SK-N-SH (cell line): ENCODE results near the gene TTC17. TPM values are rescaled to one million over a fixed set of nuclear protein-coding genes. Genes with fewer than 3 reads are reported as not detected.
A peak's percentile ranks its signal among the peaks of the same experiment; 100 is the strongest.

ENCODE experiments used
- CTCF ChIA-PET: fragments of 300-600, 350-600 bp; formaldehyde crosslinking; extraction: SDS; loops from one replicate; lab custom pipeline; 2021; lab: Yijun Ruan, JAX
- POLR2A ChIA-PET: fragments of 350-600 bp; sonication (Branson Sonifier 250); formaldehyde crosslinking; extraction: SDS; loops from one replicate; lab custom pipeline; 2020; ENCODE audit warnings: antibody characterized with exemption, inconsistent platforms; lab: Yijun Ruan, JAX
- DNase-seq: peaks from one replicate; pipeline ENCODE4 v3.0.0; 2012
- H2AFZ ChIP-seq: fragments of 200-600 bp; sonication (generic); 2 replicates; pipeline ENCODE4 v1.8.1; 2016; ENCODE audit warnings: antibody characterized with exemption, mild to moderate bottlenecking, low read depth
- H3F3A ChIP-seq: fragments of 200-600 bp; sonication (generic); replicated peaks from 2 replicates; pipeline ENCODE3; 2016; ENCODE audit warnings: antibody characterized with exemption, mild to moderate bottlenecking; ENCODE audit not compliant: insufficient read depth
- H3K27ac ChIP-seq, 2 experiments: fragments of 200-500 bp in 1 of 2; fragments of 200-600 bp in 1 of 2; sonication (Bioruptor generic) in 1 of 2; sonication (generic), shearing (Covaris generic) in 1 of 2; 2 replicates each; pipeline versions ENCODE4 v1.5.1 to v1.6.1; 2014 to 2016; ENCODE audit warnings: low read depth in 2 of 2, inconsistent platforms in 1 of 2, low read length in 1 of 2, mild to moderate bottlenecking in 1 of 2, mixed read lengths in 1 of 2
- H3K27me3 ChIP-seq: fragments of 200-600 bp; sonication (generic), shearing (Covaris generic); 2 replicates; pipeline ENCODE4 v1.6.1; 2016; ENCODE audit warnings: mixed run types; ENCODE audit not compliant: insufficient read depth
- H3K36me3 ChIP-seq, 2 experiments: fragments of 200-500 bp in 1 of 2; fragments of 200-600 bp in 1 of 2; sonication (Bioruptor generic) in 1 of 2; sonication (generic) in 1 of 2; replicated peaks in 1 of 2; 2 replicates each; pipeline versions ENCODE3 to v1.5.1; 2014 to 2016; ENCODE audit warnings: low read length in 1 of 2, mild to moderate bottlenecking in 1 of 2; ENCODE audit not compliant: insufficient read depth in 2 of 2, control insufficient read depth in 1 of 2
- H3K4me1 ChIP-seq, 2 experiments: fragments of 200-500 bp in 1 of 2; fragments of 200-600 bp in 1 of 2; sonication (Bioruptor generic) in 1 of 2; sonication (generic), shearing (Covaris generic) in 1 of 2; 2 replicates each; pipeline versions ENCODE4 v1.5.1 to v1.6.1; 2014 to 2016; ENCODE audit warnings: low read depth in 1 of 2, low read length in 1 of 2, mixed run types in 1 of 2; ENCODE audit not compliant: insufficient read depth in 2 of 2, control insufficient read depth in 1 of 2
- H3K4me2 ChIP-seq: fragments of 200-600 bp; sonication (generic), shearing (Covaris generic); 2 replicates; pipeline ENCODE4 v1.6.1; 2017; ENCODE audit warnings: mixed run types
- H3K4me3 ChIP-seq, 2 experiments: fragments of 200-500 bp in 1 of 2; fragments of 200-600 bp in 1 of 2; sonication (Bioruptor generic) in 1 of 2; sonication (generic), shearing (Covaris generic) in 1 of 2; 2 replicates each; pipeline versions ENCODE4 v1.5.1 to v1.8.1; 2014 to 2016; ENCODE audit warnings: low read depth in 2 of 2, inconsistent platforms in 1 of 2, low read length in 1 of 2, mild to moderate bottlenecking in 1 of 2, mixed read lengths in 1 of 2, moderate library complexity in 1 of 2
- H3K79me2 ChIP-seq: fragments of 200-600 bp; sonication (generic); 2 replicates; pipeline ENCODE4 v1.8.1; 2017; ENCODE audit warnings: mild to moderate bottlenecking; ENCODE audit not compliant: insufficient read depth
- H3K9ac ChIP-seq: fragments of 200-600 bp; sonication (generic); 2 replicates; pipeline ENCODE4 v1.6.1; 2017; ENCODE audit warnings: mixed run types
- H3K9me2 ChIP-seq: fragments of 200-600 bp; sonication (generic); 2 replicates; pipeline ENCODE4 v1.6.1; 2017; ENCODE audit warnings: mixed run types
- H3K9me3 ChIP-seq: fragments of 200-600 bp; sonication (generic); 2 replicates; pipeline ENCODE4 v1.6.1; 2017; ENCODE audit warnings: mixed run types, mild to moderate bottlenecking, moderate library complexity
- H4K20me1 ChIP-seq: fragments of 200-600 bp; sonication (generic); 2 replicates; pipeline ENCODE4 v1.6.1; 2017; ENCODE audit warnings: mild to moderate bottlenecking, mixed run types; ENCODE audit not compliant: insufficient read depth
- CHD2 ChIP-seq: fragments of 150-350 bp; IDR thresholded peaks from 2 replicates; pipeline ENCODE4 v1.6.1; 2018; ENCODE audit warnings: low read length; ENCODE audit not compliant: partially characterized antibody
- ELF1 ChIP-seq: IDR thresholded peaks from 2 replicates; pipeline ENCODE4 v1.4.0; 2012
- EP300 ChIP-seq, 2 experiments: IDR thresholded peaks; 2 replicates each; pipeline versions ENCODE4 v1.4.0 to v1.6.1; 2012; ENCODE audit warnings: borderline replicate concordance in 1 of 2, low read depth in 1 of 2, low read length in 1 of 2
- FOSL2 ChIP-seq: IDR thresholded peaks from 2 replicates; pipeline ENCODE4 v1.4.0; 2012; ENCODE audit warnings: low read depth, mild to moderate bottlenecking, moderate library complexity, borderline replicate concordance
- FOXM1 ChIP-seq: IDR thresholded peaks from 2 replicates; pipeline ENCODE4 v1.4.0; 2012; ENCODE audit warnings: low read depth, mild to moderate bottlenecking
- GABPA ChIP-seq: IDR thresholded peaks from 2 replicates; pipeline ENCODE4 v1.4.0; 2012; ENCODE audit warnings: low read depth, mild to moderate bottlenecking
- JUND ChIP-seq: IDR thresholded peaks from 2 replicates; pipeline ENCODE4 v1.4.0; 2012
- MEF2A ChIP-seq: IDR thresholded peaks from 2 replicates; pipeline ENCODE4 v1.4.0; 2012; ENCODE audit warnings: low read depth, borderline replicate concordance
- MXI1 ChIP-seq: IDR thresholded peaks from 2 replicates; pipeline ENCODE4 v1.6.1; 2012; ENCODE audit warnings: mild to moderate bottlenecking, low read depth, low read length, improper control_type of control experiment
- NRF1 ChIP-seq: IDR thresholded peaks from 2 replicates; pipeline ENCODE4 v1.6.1; 2012; ENCODE audit warnings: low read depth, mild to moderate bottlenecking, low read length
- PBX3 ChIP-seq: IDR thresholded peaks from 2 replicates; pipeline ENCODE4; 2012
- POLR2AphosphoS5 ChIP-seq: IDR thresholded peaks from 2 replicates; pipeline ENCODE4 v1.6.1; 2012; ENCODE audit warnings: low read depth, low read length
- RFX5 ChIP-seq: IDR thresholded peaks from 2 replicates; pipeline ENCODE4 v1.6.1; 2012; ENCODE audit warnings: mild to moderate bottlenecking, improper control_type of control experiment, low read length
- RXRA ChIP-seq: IDR thresholded peaks from 2 replicates; pipeline ENCODE4 v1.4.0; 2012; ENCODE audit warnings: low read depth, mild to moderate bottlenecking, borderline replicate concordance
- SIN3A ChIP-seq: IDR thresholded peaks from 2 replicates; pipeline ENCODE4 v1.6.1; 2012; ENCODE audit warnings: low read depth, mild to moderate bottlenecking, low read length, moderate library complexity, borderline replicate concordance
- SMC3 ChIP-seq: IDR thresholded peaks from 2 replicates; pipeline ENCODE4 v1.6.1; 2012; ENCODE audit warnings: low read depth, low read length, improper control_type of control experiment
- TAF1 ChIP-seq: IDR thresholded peaks from 2 replicates; pipeline ENCODE4 v1.6.1; 2012; ENCODE audit warnings: low read depth, mild to moderate bottlenecking, low read length, moderate library complexity, borderline replicate concordance
- TCF12 ChIP-seq: IDR thresholded peaks from 2 replicates; pipeline ENCODE4 v1.4.0; 2012
- TEAD4 ChIP-seq: IDR thresholded peaks from 2 replicates; pipeline ENCODE4 v1.4.0; 2012; ENCODE audit warnings: mild to moderate bottlenecking, borderline replicate concordance; ENCODE audit not compliant: insufficient read depth
- YY1 ChIP-seq: IDR thresholded peaks from 2 replicates; pipeline ENCODE4 v1.4.0; 2012; ENCODE audit warnings: low read depth, mild to moderate bottlenecking
- WGBS: methylation state at CpG from one replicate; pipeline ENCODE4 v1.1.6; 2017; ENCODE audit warnings: low lambda C conversion rate; 5-methylcytosine and 5-hydroxymethylcytosine counted together
- polyA plus RNA-seq, 3 experiments: library from polyadenylated mRNA; depleted of rRNA; stranded (reverse); fragments of >200 nt; gene quantifications; 2 replicates each; pipeline ENCODE4 v1.2.3, GENCODE V29; 2012
- TF ChIP-seq, protein P1 (sequence below): fragments of 150-350 bp; IDR thresholded peaks from 2 replicates; pipeline ENCODE4 v1.6.1; 2017; ENCODE audit warnings: antibody characterized with exemption, low read length, low read depth, borderline replicate concordance
- TF ChIP-seq, protein P2 (sequence below): fragments of 200-600 bp; sonication (generic); IDR thresholded peaks from 2 replicates; pipeline ENCODE4 v1.6.1; 2017; ENCODE audit warnings: antibody characterized with exemption, mild to moderate bottlenecking, moderate library complexity
- TF ChIP-seq, protein P3 (sequence below): IDR thresholded peaks from 2 replicates; pipeline ENCODE4 v1.4.0; 2012; ENCODE audit warnings: low read depth, borderline replicate concordance
- TF ChIP-seq, protein P4 (sequence below): IDR thresholded peaks from 2 replicates; pipeline ENCODE4 v1.4.0; 2012; ENCODE audit warnings: low read depth, borderline replicate concordance
- TF ChIP-seq, protein P5 (sequence below): IDR thresholded peaks from 2 replicates; pipeline ENCODE4 v1.4.0; 2012; ENCODE audit warnings: low read depth

Gene TTC17
- polyA plus RNA-seq, 1 of the 3 experiments (the other 2 are of a cell fraction) = 66.0 TPM

DNA sequence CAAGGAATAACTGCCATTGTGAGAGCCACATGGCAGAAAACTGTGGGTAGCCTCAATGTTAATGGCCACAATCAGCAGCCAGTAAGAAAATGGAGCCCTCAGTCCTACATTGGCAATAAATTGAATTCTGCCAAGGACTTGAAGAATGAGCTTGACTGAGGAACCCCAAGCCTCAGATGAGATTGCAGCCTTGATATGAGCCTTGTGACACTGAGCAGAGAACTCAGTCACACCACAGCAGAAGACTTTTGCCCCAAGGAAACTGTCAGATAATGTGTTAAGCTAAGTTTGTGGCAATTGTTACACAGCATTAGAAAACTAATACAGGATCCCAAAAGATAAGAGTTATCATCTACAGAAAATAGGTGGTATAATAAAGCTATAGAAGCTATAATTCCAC lies 2.4 kb upstream of the TTC17 start (continued):
- TF ChIP-seq, protein P1, sequence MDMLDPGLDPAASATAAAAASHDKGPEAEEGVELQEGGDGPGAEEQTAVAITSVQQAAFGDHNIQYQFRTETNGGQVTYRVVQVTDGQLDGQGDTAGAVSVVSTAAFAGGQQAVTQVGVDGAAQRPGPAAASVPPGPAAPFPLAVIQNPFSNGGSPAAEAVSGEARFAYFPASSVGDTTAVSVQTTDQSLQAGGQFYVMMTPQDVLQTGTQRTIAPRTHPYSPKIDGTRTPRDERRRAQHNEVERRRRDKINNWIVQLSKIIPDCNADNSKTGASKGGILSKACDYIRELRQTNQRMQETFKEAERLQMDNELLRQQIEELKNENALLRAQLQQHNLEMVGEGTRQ = no peak

DNA sequence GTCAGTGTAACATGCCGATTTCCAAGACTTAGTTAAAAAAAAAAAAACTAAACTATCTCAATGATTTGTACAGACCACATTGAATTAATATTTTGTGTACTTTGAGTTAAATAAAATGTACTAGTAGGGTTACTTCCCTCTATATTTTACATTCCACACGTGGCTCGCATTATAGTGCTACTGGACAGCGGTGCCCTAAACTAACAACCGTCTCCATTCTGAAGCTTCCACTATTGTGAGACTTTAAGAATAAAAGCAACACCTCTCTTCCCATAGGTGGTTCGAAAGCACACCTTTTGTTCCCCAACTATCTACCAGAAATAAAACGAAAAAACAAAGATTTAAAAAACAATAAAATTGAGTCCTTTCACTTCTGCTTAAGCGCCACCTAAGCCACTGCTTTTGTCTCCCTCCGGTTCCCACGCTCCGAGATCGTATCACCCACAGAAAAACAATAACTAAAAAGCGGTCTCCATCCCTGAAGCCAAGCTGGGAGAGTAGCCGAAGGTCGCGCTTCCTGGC lies 380 bp upstream of the TTC17 start:
- DNase-seq = peak; percentile 20
- H3K4me2 ChIP-seq = peak overlapping the region; percentile 86
- H4K20me1 ChIP-seq = peaks cover 36% of the 10 kb centered on the region
- CTCF ChIA-PET = interaction anchor here (0.9 to 2.1 kb wide), 4 partner anchors 22 to 75 kb away, joined by 3 to 11 read pairs (median 4); partner anchors contain the start of gene API5
- H3K27ac ChIP-seq = peak overlapping the region; percentile 75 to 93
- H3F3A ChIP-seq = no peaks in the 10 kb centered on the region
- no peaks in the 10 kb centered on the region for H3K27me3 ChIP-seq
- peak overlapping the region; percentile 87 for H3K9ac ChIP-seq
- peak overlapping the region; percentile 98 for H2AFZ ChIP-seq
- H3K9me3 ChIP-seq = no peaks in the 10 kb centered on the region
- POLR2A ChIA-PET = interaction anchor here (0.6 to 1.8 kb wide), 2 partner anchors 46 to 387 kb away, joined by 3 to 9 read pairs; partner anchors contain the start of gene API5
- 5% methylated on average over 16 of the region's 16 CpGs for WGBS
- peaks cover 0 to 5% of the 10 kb centered on the region in 2 experiments for H3K36me3 ChIP-seq
- peaks cover 16 to 18% of the 10 kb centered on the region in 2 experiments; a peak in 3 of 4 replicates for H3K4me1 ChIP-seq
- no peaks in the 10 kb centered on the region for H3K9me2 ChIP-seq
- peak overlapping the region; percentile 97 to 99 for H3K4me3 ChIP-seq
- H3K79me2 ChIP-seq = peaks cover 45% of the 10 kb centered on the region
- peak; percentile 96; the same call in 1 of the 2 replicates for TF ChIP-seq POLR2AphosphoS5
- TF ChIP-seq MEF2A = no peak
- no peak for TF ChIP-seq TAF1
- TF ChIP-seq NRF1 = no peak
- TF ChIP-seq, protein P2, sequence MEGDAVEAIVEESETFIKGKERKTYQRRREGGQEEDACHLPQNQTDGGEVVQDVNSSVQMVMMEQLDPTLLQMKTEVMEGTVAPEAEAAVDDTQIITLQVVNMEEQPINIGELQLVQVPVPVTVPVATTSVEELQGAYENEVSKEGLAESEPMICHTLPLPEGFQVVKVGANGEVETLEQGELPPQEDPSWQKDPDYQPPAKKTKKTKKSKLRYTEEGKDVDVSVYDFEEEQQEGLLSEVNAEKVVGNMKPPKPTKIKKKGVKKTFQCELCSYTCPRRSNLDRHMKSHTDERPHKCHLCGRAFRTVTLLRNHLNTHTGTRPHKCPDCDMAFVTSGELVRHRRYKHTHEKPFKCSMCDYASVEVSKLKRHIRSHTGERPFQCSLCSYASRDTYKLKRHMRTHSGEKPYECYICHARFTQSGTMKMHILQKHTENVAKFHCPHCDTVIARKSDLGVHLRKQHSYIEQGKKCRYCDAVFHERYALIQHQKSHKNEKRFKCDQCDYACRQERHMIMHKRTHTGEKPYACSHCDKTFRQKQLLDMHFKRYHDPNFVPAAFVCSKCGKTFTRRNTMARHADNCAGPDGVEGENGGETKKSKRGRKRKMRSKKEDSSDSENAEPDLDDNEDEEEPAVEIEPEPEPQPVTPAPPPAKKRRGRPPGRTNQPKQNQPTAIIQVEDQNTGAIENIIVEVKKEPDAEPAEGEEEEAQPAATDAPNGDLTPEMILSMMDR = no peak
- TF ChIP-seq, protein P3, sequence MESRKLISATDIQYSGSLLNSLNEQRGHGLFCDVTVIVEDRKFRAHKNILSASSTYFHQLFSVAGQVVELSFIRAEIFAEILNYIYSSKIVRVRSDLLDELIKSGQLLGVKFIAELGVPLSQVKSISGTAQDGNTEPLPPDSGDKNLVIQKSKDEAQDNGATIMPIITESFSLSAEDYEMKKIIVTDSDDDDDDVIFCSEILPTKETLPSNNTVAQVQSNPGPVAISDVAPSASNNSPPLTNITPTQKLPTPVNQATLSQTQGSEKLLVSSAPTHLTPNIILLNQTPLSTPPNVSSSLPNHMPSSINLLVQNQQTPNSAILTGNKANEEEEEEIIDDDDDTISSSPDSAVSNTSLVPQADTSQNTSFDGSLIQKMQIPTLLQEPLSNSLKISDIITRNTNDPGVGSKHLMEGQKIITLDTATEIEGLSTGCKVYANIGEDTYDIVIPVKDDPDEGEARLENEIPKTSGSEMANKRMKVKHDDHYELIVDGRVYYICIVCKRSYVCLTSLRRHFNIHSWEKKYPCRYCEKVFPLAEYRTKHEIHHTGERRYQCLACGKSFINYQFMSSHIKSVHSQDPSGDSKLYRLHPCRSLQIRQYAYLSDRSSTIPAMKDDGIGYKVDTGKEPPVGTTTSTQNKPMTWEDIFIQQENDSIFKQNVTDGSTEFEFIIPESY = no peak
- TF ChIP-seq CHD2 = no peak
- 0 out of 2 replicates have a peak, but pooled peaks have one; percentile 51 for TF ChIP-seq SIN3A
- no peak for TF ChIP-seq EP300 (IDR thresholded peaks at IDR 0.05; ENCODE audit: borderline replicate concordance in 1 of 2, low read depth in 1 of 2, low read length in 1 of 2)
- TF ChIP-seq YY1 = no peak
- no peak for TF ChIP-seq RXRA
- TF ChIP-seq ELF1 = no peak
- TF ChIP-seq, protein P4, sequence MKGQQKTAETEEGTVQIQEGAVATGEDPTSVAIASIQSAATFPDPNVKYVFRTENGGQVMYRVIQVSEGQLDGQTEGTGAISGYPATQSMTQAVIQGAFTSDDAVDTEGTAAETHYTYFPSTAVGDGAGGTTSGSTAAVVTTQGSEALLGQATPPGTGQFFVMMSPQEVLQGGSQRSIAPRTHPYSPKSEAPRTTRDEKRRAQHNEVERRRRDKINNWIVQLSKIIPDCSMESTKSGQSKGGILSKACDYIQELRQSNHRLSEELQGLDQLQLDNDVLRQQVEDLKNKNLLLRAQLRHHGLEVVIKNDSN = no peak
- TF ChIP-seq TCF12 = no peak
- no peak for TF ChIP-seq SMC3
- peak; percentile 79 for TF ChIP-seq MXI1
- TF ChIP-seq GABPA = no peak
- TF ChIP-seq RFX5 = no peak
- no peak for TF ChIP-seq FOSL2
- TF ChIP-seq, protein P5, sequence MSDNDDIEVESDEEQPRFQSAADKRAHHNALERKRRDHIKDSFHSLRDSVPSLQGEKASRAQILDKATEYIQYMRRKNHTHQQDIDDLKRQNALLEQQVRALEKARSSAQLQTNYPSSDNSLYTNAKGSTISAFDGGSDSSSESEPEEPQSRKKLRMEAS = 0 out of 2 replicates have a peak, but pooled peaks have one; percentile 25
- TF ChIP-seq TEAD4 = no peak
- TF ChIP-seq, protein P1 = no peak
- no peak for TF ChIP-seq PBX3
- no peak for TF ChIP-seq FOXM1
- TF ChIP-seq JUND = no peak
